A673 (cell line): ENCODE results near the gene RSRC1.

Source experiments
- CTCF ChIP-seq: fragments of 300-800, 200-600 bp; sonication (generic); conservative IDR thresholded peaks from 2 replicates; pipeline ENCODE4 v1.5.1; 2017; ENCODE audit warnings: low read depth, mild to moderate bottlenecking, antibody characterized with exemption, low read length, moderate library complexity, mixed read lengths
- EZH2 ChIP-seq: fragments of 200-600 bp; sonication (generic); IDR thresholded peaks from 2 replicates; pipeline ENCODE4 v1.6.1; 2017; ENCODE audit warnings: borderline replicate concordance, low read depth, mild to moderate bottlenecking, mixed read lengths, antibody characterized with exemption, low read length; ENCODE audit not compliant: poor library complexity, severe bottlenecking

GRCh38 chr3:158103081-158103886 is 6.6 kb upstream of the RSRC1 start:
- no peak for TF ChIP-seq CTCF
- TF ChIP-seq EZH2: no peak
